GM18508 (cell line): ENCODE results near the gene DUS2.

Experiments
- ATAC-seq: cut with Tn5 transposase; IDR thresholded peaks from one replicate; pipeline ENCODE4 v1.9.1; 2021; ENCODE audit warnings: moderate number of reproducible peaks; ENCODE audit not compliant: insufficient read depth, unreplicated experiment

Gene DUS2

DNA sequence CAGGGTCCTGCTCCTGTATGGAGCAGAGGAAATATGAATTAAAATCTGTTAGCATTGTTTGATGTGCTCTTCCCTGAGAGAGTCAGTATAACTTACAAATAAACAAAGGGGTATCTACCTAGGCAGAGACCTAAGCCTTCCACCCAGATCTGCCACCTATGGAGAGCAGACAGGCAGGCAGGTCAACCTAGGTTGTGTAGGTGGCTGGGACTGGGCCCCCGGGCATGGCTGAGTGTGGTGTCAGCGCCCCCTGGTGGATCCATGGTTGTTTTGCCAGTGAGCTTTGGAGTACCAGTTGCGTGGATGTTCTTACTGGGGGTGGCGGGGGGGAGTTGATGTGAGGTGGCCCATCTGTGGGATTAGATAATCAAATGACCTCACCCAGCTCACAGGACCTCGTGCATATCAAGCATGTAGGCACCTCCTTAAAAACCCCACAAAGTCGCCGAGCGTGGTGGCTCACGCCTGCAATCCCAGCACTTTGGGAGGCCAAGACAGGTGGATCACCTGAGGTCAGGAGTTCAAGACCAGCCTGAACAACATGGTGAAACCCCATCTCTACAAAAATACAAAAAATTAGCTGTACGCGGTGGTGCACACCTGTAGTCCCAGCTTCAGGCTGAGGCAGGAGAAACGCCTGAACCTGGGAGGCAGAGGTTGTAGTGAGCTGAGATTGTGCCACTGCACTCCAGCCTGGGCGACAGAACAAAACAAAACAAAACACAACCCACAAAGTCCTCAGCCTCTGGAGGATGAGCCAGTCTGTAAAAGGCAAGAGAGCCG lies 17.6 kb downstream of the DUS2 start:
- ATAC-seq = no peak

DNA sequence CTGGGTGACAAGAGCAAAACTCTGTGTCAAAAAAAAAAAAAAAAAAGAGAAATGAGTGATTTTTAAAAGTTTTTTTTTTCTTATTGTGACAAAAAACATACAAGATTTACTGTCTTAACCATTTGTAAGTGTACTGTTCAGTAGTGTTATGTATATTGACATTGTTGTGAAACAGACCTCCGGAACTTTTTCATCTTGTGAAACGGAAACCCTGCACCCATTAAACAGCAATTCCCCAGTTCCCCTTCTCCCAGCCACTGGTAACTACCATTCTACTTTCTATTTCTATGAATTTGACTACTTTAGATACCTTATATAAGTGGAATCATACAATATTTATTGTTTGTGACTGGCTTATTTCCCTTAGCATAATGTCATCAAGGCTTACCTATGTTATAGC lies 18.7 kb downstream of the DUS2 start:
- no peak for ATAC-seq

DNA sequence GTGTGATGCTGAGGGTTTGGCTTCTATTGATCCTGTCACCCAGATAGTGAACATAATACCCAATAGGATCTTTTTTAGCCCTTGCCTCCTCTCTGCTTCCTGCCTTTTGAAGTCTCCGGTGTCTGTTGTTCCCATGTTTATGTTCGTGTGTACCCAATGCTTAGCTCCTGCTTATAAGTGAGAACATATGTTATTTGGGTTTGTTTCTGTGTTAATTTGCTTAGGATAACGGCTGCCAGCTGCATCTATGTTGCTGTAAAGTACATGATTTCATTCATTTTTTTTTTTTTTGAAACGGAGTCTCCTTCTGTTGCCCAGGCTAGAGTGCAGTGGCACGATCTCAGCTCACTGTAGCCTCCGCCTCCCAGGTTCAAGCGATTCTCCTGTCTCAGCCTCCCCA lies 23.0 kb downstream of the DUS2 start:
- no peak for ATAC-seq

DNA sequence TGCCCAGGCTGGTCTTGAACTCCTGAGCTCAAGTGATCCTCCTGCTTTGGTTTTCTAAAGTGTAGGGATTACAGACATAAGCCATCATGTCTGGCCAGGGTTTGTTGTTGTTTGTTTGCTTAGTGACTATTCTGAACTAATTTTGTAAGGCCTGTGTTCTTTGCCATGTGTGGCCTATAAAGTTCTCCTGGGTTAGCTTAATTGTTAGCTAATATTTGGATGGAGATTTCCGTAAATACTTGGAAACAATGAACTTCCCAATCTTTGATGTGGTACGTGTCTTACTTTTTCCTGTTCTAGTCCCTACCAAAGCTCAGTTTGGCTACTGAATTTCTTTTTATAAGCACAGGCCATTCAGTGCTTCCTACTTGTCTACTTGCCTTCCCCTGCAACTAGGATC lies 24.9 kb downstream of the DUS2 start:
- ATAC-seq = no peak

DNA sequence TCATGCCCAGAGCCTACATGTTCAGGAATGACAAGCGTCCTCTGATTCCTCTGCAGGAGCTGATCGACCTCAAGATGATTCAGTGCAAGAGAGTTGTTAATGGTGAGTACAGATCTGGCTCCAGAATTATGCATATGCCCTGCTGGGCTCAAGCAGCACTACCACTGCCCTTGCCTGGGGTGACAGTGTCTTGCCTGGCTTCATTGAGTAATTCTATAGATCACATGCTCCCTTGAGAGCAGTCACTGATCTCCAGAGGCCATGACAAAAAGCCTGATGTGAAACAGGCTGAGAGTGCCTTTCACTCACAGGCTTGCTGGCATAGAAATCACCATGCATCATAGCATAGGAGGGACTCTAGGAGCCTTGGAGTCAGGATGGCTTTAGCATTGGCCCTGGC lies 26.4 kb downstream of the DUS2 start:
- ATAC-seq = no peak

DNA sequence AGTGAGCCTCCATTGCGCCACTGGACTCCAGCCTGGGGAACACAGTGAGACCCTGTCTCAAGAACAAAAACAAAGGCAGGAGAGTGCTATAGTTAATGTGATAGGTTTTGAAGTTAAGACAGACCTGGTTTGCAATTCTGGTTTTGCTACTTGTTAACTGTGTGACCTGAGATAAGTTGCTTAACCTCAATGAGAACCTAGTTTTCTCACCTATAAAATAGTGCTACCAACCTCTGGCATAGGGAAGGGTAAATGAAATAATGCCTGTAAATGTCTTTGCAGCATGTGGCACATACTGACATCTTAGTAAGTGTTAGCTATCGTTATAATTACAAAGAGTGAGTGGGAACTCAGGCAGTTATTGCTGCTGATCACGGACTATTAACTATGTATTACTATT lies 32.3 kb downstream of the DUS2 start:
- ATAC-seq = no peak

DNA sequence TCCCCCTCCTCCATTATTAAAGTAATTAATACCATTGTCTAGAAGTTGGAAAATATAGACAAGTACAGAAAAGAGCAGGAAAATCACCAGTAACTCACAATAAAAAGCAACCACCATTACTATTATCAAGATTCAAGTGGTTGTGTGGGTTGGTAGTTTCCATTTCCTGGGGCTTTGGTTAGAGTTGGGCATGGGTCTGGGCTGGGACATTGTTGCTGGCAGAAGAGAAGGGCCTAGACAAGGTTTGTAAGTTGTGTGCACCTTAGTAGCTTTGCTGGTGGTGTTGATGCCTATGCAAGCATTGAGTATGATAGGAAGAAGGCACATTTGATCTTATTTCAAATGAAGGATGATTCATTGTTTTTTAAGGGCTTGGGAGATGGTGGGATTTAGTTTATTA lies 36.7 kb downstream of the DUS2 start:
- no peak for ATAC-seq

DNA sequence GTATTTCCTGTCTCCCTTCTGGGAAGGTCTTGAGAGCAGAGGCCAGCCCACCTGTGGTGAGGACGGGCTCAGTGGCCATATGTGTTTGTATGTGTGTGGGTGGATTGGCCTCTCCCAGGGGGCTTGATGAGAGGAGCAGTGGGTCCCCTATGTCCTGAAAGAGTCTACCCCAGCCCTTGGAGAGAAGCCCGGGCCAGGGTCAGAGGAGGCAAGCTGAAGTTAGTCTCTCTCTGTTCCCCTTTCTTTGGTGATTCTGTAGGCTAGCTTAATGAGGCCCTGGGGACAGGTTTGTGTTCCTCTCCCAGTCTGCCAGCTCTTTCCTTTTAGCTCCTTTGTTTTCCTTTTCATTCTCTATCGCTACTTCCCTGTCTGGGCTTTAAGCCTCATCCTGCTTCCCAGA lies 38.3 kb downstream of the DUS2 start:
- ATAC-seq = no peak

DNA sequence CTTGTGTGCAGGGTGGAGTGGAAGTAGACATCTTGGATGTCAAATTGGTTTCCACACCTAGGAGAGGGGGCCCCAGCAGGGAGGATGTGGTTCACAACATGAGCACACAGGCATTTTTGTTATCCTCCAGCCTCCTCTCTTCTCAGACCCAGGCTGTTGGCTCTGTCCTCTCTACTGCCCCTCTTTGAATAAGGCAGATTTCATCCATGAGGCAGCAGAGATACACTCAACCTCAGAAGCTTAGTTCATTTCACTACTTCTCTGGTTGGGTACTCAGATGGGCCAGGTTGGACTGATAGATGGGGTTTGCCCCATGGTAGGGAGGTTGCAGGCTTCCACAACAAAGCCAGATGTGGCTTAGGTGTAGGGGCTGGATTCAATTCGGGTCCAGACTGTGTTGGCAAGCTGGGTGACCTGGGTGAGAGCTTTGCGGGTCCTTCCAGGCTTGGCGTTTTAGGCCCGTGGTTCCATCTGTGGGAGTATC lies 39.9 kb downstream of the DUS2 start:
- ATAC-seq = no peak

DNA sequence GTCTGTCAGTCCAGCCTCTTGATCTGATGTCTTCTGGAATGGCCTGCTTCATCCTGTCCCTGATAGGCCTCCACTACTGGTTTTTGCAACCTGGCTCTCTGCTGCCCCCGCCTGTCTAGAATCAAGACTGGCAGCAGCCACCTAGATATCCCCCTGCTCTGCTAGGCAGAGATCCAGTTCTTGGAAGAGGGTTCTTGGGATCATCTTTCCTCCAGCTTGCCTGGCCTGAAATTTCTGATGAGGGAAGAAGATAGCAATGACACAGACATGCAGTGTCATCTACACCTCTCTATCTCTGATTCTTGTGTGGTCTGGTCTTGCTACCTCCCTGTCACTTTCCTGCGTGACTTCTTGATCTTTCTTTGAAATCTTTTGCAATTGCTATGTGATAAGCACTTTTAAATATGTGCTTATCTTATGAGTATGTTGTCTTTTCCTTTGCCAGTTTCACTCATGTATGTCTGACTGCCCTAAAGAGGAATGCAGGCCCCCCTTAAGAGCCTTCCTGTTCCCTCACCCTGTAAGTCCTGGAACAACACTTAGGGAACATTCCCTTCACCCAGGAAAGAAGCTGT lies 41.8 kb downstream of the DUS2 start:
- no peak for ATAC-seq

DNA sequence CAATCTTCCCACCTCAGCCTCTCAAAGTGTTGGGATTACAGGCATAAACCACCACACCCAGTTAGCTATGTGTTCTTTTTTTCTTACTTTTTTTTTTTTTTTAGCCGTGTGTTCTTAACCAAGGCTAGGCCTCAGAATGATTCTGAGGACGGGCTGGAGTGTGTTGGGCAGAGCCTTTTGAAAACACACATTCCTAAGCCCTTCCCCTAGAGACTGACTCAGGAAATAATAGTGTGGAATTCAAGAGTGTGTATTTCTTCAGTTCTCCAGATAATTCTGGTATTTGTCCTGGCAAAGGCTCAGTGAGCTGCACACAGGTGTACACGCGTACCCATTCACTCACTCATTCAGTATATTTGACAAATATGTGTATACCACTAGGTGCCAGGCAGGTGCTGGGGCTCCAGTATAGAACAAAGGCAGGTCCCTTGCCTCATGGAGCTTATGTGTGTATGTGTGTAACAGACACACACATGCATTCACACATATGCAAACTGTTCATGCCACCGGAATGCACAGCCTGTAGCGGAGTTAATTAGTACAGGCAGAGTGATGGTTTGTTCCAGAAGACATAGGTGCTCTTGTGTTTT lies 42.7 kb downstream of the DUS2 start:
- no peak for ATAC-seq

DNA sequence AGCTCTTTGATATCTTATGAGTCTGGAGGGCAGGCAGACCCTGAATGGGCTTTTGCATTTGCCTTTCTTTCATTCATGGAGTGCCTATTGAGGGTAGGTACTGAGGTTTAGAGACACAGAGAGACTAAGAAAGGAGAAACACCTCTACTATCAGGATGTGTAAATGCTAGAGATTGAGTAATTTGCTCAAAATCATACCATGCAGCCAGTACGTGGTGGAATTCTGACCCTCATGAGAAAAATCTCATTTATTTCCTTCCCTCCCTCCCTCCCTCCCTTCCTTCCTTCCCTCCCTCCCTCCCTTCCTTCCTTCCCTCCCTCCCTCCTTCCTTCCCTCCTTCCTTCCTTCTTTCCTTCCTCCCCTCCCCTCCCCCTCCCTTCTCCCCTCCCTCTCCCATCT lies 43.7 kb downstream of the DUS2 start:
- ATAC-seq = no peak

DNA sequence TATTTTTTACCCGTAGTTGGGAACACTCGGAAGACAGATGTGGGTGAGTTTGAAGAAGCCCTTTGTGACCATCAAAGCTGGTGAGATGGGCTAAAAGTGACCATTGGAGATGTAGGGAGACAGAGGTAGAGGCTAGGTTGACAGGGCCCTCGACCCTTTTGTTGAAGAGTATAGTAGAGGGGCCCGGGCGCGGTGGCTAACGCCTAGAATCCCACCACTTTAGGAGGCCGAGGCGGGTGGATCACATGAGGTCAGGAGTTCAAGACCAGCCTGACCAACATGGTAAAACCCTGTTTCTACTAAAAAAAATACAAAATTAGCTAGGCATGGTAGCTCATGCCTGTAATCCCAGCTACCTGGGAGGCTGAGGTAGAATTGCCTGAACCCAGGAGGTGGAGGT lies 45.8 kb downstream of the DUS2 start:
- no peak for ATAC-seq

DNA sequence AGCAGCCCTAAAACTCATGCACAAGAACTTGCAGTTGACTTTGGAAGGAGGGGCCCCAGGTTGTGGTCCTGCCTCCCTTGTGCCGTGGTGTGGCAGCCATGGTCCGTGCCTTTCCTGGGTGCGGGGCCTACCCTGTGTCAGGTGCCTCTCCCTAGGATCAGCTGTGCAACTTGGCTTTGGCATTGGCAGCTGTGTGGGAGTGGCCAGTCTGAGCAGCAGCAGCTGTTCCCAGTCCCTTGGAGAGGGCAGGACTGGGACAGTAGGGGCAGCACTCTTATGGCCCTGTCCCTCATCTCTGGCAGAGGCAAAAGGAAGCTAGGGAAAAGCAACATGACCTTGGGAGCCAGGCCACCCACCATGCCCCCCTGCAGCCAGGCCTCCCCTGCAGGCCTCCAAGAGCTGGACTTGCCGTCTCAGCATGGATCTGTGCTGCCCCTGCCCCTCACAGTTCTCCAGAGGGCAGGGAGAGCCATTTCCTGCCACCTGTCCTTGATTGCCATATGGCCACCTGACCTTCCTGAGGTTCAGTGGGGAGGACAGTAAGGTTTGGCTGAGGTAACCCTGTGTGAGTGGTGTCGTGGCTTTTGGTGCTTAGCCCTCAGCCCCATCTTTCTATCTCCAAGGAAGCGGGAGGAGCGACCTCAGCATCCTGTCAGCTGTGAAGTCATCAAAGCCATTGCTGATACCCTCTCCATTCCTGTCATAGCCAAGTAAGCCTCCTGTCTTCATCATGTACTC lies 46.6 kb downstream of the DUS2 start:
- ATAC-seq = no peak

DNA sequence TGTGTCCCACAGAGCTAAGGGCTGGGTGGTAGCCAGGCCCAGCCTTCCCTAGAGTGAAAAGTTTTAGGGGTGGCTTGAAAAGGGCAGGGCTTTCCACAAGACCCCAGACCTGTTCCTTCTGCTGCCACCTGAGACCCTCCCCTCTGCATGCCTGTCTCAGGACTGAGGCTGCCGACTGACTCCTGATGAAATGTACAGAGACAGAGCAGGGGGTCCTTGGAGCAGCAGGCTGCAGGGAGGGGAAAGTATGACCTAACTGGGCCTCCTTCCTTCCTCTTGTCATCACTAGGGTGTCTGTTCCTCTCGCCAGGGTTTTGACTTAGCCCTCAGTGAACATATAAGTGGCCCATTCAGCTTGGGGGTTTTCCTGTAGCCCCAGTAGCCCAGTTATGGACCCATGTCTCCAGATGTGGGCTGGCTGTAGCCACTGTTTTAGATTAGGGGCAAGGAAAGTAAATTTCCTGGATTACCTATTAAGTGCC lies 47.2 kb downstream of the DUS2 start:
- no peak for ATAC-seq

DNA sequence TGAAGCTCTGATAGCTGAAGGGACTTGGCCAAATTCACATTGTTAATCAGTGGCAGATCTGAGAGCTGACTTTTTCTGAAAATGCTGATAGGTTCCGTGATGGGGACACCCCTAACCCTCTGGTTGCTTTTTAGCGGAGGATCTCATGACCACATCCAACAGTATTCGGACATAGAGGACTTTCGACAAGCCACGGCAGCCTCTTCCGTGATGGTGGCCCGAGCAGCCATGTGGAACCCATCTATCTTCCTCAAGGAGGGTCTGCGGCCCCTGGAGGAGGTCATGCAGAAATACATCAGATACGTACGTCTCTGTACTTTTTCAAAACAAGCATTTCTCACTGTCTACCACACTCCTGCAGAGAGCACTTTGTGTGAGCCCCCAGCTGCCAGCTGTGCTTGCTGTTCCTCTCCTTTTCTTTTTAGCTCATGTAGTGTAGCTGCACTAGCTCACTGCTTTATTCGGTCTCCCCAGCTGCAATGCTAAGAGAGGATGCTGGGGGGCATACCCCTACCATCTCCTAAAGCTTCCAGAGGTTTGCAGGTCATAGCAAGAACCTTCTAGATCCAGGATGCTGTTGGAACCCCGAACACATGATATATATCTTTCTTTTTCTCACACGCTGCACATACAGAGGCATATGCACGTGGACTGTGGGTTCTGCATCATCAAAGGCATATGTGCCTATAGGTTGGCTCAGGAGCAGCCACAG lies 47.9 kb downstream of the DUS2 start:
- ATAC-seq = no peak

DNA sequence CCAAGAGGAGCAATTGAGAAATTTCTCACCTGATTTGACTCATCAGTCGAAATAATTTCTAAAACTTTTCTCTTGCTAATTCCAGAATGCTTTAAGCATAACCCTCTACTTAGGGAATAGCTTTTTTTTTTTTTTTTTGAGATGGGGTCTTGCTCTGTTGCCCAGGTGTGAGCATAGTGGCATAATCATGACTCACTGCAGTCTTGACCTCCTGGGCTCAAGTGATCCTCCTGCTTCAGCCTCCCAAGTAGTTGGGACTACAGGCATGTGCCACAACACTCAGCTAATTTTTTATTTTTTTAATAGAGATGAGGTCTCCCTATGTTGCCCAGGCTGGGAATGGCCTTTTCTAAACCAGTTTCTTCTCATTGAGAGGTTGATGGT lies 48.4 kb downstream of the DUS2 start:
- ATAC-seq = no peak

DNA sequence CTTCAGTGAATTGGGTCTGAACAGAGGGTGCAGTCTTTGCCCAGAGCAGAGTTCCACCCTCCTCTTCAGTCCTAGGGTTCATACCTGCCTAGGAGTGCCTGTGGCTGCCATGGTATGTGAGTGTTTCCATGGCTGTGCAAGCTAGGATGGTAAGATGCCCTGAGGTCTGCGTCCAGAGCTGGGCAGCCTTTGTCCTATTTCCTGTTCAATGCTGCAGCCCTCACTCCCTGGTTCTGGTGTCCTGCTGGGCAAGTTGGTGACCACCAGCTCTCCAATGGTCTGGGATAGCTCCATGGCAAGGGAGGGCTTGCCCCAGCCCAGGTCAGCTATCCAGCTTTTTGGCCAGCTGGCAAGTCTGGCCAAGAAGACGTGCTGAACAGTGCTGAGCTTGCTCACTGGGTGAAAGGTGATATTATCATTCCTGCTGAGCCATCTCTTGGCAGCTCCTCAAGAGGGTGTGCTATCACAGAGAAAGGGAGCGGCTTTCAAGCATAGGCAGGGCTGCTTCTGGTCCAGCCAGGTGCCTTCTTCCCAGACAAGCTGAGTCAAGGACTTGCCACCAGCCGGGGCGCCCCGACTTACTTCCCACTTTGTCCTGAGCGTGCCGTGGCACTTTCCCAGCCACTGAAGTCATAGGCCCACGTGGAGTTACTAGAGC lies 49.1 kb downstream of the DUS2 start:
- ATAC-seq = no peak

DNA sequence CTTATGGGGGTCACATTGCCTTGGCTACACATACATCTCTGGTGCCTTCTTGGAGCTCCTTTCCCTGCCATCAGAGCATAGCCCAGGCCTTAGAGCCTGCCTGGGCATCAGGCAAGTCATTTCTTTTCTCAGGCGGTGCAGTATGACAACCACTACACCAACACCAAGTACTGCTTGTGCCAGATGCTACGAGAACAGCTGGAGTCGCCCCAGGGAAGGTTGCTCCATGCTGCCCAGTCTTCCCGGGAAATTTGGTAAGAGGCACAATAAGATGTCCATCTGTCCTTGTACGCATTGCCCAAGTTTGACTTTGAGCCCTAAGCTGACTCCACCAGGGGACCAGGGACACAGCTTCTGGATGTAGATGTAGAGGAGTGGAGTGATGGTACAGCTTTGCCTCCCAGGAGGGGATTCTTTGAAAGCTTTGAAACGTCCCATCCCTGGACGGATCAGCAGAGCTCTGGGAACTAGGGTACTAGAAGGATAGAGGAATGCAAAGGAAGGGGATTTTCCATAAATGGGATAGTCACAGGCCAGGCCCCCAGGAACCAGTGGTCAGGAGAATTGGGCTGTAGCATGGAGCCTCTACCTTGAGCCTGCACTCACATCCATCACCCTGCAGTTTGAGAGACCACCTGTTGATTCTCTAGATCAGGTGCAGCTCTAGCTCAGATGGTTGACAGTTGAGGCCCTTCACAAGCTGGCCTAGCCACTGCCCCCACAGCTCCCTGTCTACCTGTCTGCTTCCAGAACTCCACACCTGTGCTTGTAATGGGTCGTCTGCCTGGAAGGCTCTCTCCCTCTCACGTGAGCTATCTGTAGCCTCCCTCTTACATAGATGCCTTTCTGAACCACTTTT lies 51.0 kb downstream of the DUS2 start:
- no peak for ATAC-seq
